T-helper 1 cell (primary cell): Measurements from ENCODE around the gene COMTD1.

Experiments
- DNase-seq, 5 donors: peaks; one replicate each; pipeline ENCODE4 v3.0.0-alpha.2; 2012 to 2020
- total RNA-seq, 4 donors: gene quantifications; one replicate each; lab custom pipeline; 2026; lab: John Stamatoyannopoulos, UW

Gene COMTD1
- 5.6 to 7.9 (median 6.8) reads per million in 4 donors for total RNA-seq

GRCh38 chr10:75235375-75236177 lies at the start of gene COMTD1:
COMTD1 (minus strand) TSS chr10:75235957; CDS start chr10:75235928, 29 bp downstream.
- DNase-seq = peak; percentile 91 to 95 (median 93)

GRCh38 chr10:75283671-75284470 lies 48.1 kb upstream of the COMTD1 start:
- no peak for DNase-seq

GRCh38 chr10:75283078-75283670 lies 47.4 kb upstream of the COMTD1 start:
- no peak for DNase-seq

GRCh38 chr10:75281974-75282373 lies 46.2 kb upstream of the COMTD1 start:
- no peak for DNase-seq

GRCh38 chr10:75280236-75280635 lies 44.5 kb upstream of the COMTD1 start:
- no peak for DNase-seq

GRCh38 chr10:75276069-75276872 lies 40.5 kb upstream of the COMTD1 start:
- no peak for DNase-seq

GRCh38 chr10:75272896-75273295 lies 37.1 kb upstream of the COMTD1 start:
- DNase-seq = no peak

GRCh38 chr10:75272094-75272493 lies 36.3 kb upstream of the COMTD1 start:
- no peak for DNase-seq

- no peak for DNase-seq
These were observed 33.8 kb upstream of the COMTD1 start for GRCh38 chr10:75269605-75270004.

GRCh38 chr10:75266945-75267344 lies 31.2 kb upstream of the COMTD1 start:
- DNase-seq = no peak

GRCh38 chr10:75265856-75266255 lies 30.1 kb upstream of the COMTD1 start:
- no peak for DNase-seq

GRCh38 chr10:75263806-75264205 lies 28.0 kb upstream of the COMTD1 start:
- DNase-seq = no peak

- DNase-seq = no peak
These were observed 26.3 kb upstream of the COMTD1 start for GRCh38 chr10:75261813-75262705.

- DNase-seq = no peak
These were observed 25.2 kb upstream of the COMTD1 start for GRCh38 chr10:75260990-75261389.

GRCh38 chr10:75254739-75255138 lies 19.0 kb upstream of the COMTD1 start:
- no peak for DNase-seq

- DNase-seq = no peak
These were observed 17.8 kb upstream of the COMTD1 start for GRCh38 chr10:75253281-75254220.

- no peak for DNase-seq
These were observed 15.2 kb upstream of the COMTD1 start for GRCh38 chr10:75250934-75251333.

GRCh38 chr10:75247797-75248196 lies 12.0 kb upstream of the COMTD1 start:
- DNase-seq = no peak

- no peak for DNase-seq
These were observed 10.7 kb upstream of the COMTD1 start for GRCh38 chr10:75246506-75246905.
